CD14-positive monocyte (primary cell): ENCODE data around the gene THRSP. TPM values are rescaled to one million over a fixed set of nuclear protein-coding genes. Genes with fewer than 3 reads are reported as not detected.

Experiments used
- DNase-seq, 3 donors: peaks; one replicate each; pipeline ENCODE4 v3.0.0-alpha.2; 2011 to 2022
- H2AFZ ChIP-seq: 2 replicates; pipeline ENCODE4 v1.6.0; 2012; ENCODE audit warnings: mild to moderate bottlenecking, low read depth, low read length, inconsistent platforms; ENCODE audit not compliant: insufficient read depth, poor library complexity, severe bottlenecking
- H3K27ac ChIP-seq, 2 donors: 1 replicate in 1 of 2; 2 replicates in 1 of 2; pipeline ENCODE4 v1.5.1; 2012 to 2013; ENCODE audit warnings: low read length in 2 of 2, control low read depth in 1 of 2, inconsistent platforms in 1 of 2, low read depth in 1 of 2, mild to moderate bottlenecking in 1 of 2
- H3K27me3 ChIP-seq, 2 donors: one replicate each; pipeline versions ENCODE4 v1.6.0 to v1.6.1; 2011 to 2013; ENCODE audit warnings: low read length in 2 of 2; ENCODE audit not compliant: control insufficient read depth in 2 of 2, insufficient read depth in 2 of 2
- H3K36me3 ChIP-seq, 2 donors: replicated peaks in 1 of 2; 1 replicate in 1 of 2; 2 replicates in 1 of 2; pipeline versions ENCODE4 v1.5.1 to v1.6.1; 2012 to 2013; ENCODE audit warnings: low read length in 2 of 2, control low read depth in 1 of 2, inconsistent platforms in 1 of 2, mild to moderate bottlenecking in 1 of 2; ENCODE audit not compliant: insufficient read depth in 2 of 2, control insufficient read depth in 1 of 2
- H3K4me1 ChIP-seq, 2 donors: 1 replicate in 1 of 2; 2 replicates in 1 of 2; pipeline versions ENCODE4 v1.5.1 to v1.6.1; 2012 to 2013; ENCODE audit warnings: low read length in 2 of 2, control low read depth in 1 of 2, inconsistent platforms in 1 of 2, mild to moderate bottlenecking in 1 of 2, moderate library complexity in 1 of 2; ENCODE audit not compliant: insufficient read depth in 2 of 2, control insufficient read depth in 1 of 2
- H3K4me2 ChIP-seq: replicated peaks from 2 replicates; pipeline ENCODE3; 2012; ENCODE audit warnings: low read length, moderate library complexity, mild to moderate bottlenecking; ENCODE audit not compliant: poor library complexity, severe bottlenecking; ENCODE audit errors: extremely low read depth
- H3K4me3 ChIP-seq, 3 experiments: fragments of 200-600 bp in 1 of 3; sonication (generic) in 1 of 3; replicated peaks in 1 of 3; 1 replicate in 2 of 3; 2 replicates in 1 of 3; pipeline ENCODE4 v1.5.1; 2011 to 2013; ENCODE audit warnings: low read length in 3 of 3, mild to moderate bottlenecking in 3 of 3, control low read depth in 2 of 3, low read depth in 2 of 3, inconsistent platforms in 1 of 3, moderate library complexity in 1 of 3
- H3K79me2 ChIP-seq: 2 replicates; pipeline ENCODE4 v1.6.0; 2012; ENCODE audit warnings: mild to moderate bottlenecking, control low read depth, inconsistent platforms, low read length, moderate library complexity; ENCODE audit not compliant: insufficient read depth
- H3K9ac ChIP-seq: 2 replicates; pipeline ENCODE4 v1.6.0; 2017; ENCODE audit warnings: low read length, mild to moderate bottlenecking; ENCODE audit not compliant: insufficient read depth, poor library complexity, severe bottlenecking
- H3K9me3 ChIP-seq, 2 donors: replicated peaks in 1 of 2; 1 replicate in 1 of 2; 2 replicates in 1 of 2; pipeline versions ENCODE4 v1.5.1 to v1.6.1; 2012 to 2013; ENCODE audit warnings: low read length in 2 of 2, control low read depth in 1 of 2; ENCODE audit not compliant: control insufficient read depth in 1 of 2, insufficient read depth in 1 of 2
- H4K20me1 ChIP-seq: 2 replicates; pipeline ENCODE4 v1.6.0; 2012; ENCODE audit warnings: mild to moderate bottlenecking, low read length, control low read depth, moderate library complexity; ENCODE audit not compliant: insufficient read depth
- H3K27ac Mint-ChIP-seq, 7 donors: one replicate each; pipeline ENCODE4 v1.8.0; 2020; ENCODE audit warnings: mild to moderate bottlenecking in 7 of 7, mixed read lengths in 7 of 7, moderate library complexity in 6 of 7, inconsistent platforms in 2 of 7
- H3K27me3 Mint-ChIP-seq, 3 donors: one replicate each; pipeline ENCODE4 v1.8.0; 2021 to 2022; ENCODE audit warnings: low read depth in 3 of 3, mild to moderate bottlenecking in 3 of 3, mixed read lengths in 3 of 3, moderate library complexity in 3 of 3, inconsistent platforms in 1 of 3
- H3K36me3 Mint-ChIP-seq, 2 donors: one replicate each; pipeline ENCODE4 v1.8.0; 2020; ENCODE audit warnings: mixed read lengths in 2 of 2, inconsistent platforms in 1 of 2, mild to moderate bottlenecking in 1 of 2
- H3K4me1 Mint-ChIP-seq: one replicate; pipeline ENCODE4 v1.8.0; 2020; ENCODE audit warnings: mild to moderate bottlenecking, mixed read lengths
- H3K4me3 Mint-ChIP-seq, 2 donors: one replicate each; pipeline ENCODE4 v1.8.0; 2020; ENCODE audit warnings: mild to moderate bottlenecking in 2 of 2, mixed read lengths in 2 of 2, moderate library complexity in 1 of 2
- H3K9me3 Mint-ChIP-seq, 7 donors: one replicate each; pipeline ENCODE4 v1.8.0; 2020 to 2022; ENCODE audit warnings: mixed read lengths in 7 of 7, mild to moderate bottlenecking in 6 of 7, moderate library complexity in 6 of 7, inconsistent platforms in 2 of 7
- WGBS: methylation state at CpG from one replicate; pipeline ENCODE4 v1.1.5; 2013; ENCODE audit warnings: missing lambda C conversion rate; ENCODE audit not compliant: insufficient coverage; 5-methylcytosine and 5-hydroxymethylcytosine counted together
- intact Hi-C, 2 donors: fragments of 100-400 bp; cut with micrococcal nuclease; formaldehyde crosslinking; loops; one replicate each; pipeline versions ENCODE4 v1.15.0 to v1.15.1; 2023
- polyA plus RNA-seq, 3 donors: library from polyadenylated mRNA; depleted of rRNA in 1 of 3; unstranded in 2 of 3; stranded (reverse) in 1 of 3; fragments of 300-500 nt in 2 of 3; fragments of >200 nt in 1 of 3; fragmentation: Illumina TruSeq in 2 of 3; gene quantifications; 1 replicate in 2 of 3; 2 replicates in 1 of 3; pipeline ENCODE4 v1.2.3, GENCODE V29; 2012 to 2021
- TF ChIP-seq, protein P1 (sequence below): fragments of 200-600 bp; IDR thresholded peaks from one replicate; pipeline ENCODE4 v1.8.0; 2022; ENCODE audit warnings: antibody characterized with exemption, mild to moderate bottlenecking

THRSP gene
- polyA plus RNA-seq, 3 donors, result not detected

DNA sequence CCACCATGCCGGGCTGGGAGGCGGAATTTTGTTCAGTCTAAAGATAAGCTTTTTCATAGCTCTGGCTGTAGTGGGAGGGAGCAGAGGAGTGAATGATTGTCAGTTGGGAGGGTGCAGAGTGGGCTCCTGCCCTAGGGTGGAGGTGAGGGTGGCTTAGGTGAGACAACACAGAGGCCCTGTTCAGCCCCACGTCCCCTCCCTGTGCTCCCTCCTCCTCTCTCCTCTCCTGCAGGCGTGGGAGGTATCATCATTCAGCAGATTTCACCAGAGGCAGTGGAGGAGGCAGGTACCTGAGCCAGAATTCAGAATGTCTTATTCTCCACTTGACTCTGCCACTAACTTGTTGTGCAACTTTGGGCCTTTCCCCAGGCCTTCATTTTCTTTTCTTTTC is 1.7 kb upstream of the THRSP start:
- intact Hi-C loops, result no loop called here
- H3K36me3 ChIP-seq, result no peaks in the 10 kb centered on the region
- H3K4me3 Mint-ChIP-seq, result no peak overlapping the region
- H3K4me2 ChIP-seq, result no peak overlapping the region
- H3K4me3 ChIP-seq, result no peak overlapping the region
- H3K9me3 Mint-ChIP-seq, result no peaks in the 10 kb centered on the region
- H3K27ac ChIP-seq, result no peak overlapping the region
- no peaks in the 10 kb centered on the region for H3K79me2 ChIP-seq
- peaks cover 0 to 1% (median 0%) of the 10 kb centered on the region in 3 donors for H3K27me3 Mint-ChIP-seq
- TF ChIP-seq, protein P1, sequence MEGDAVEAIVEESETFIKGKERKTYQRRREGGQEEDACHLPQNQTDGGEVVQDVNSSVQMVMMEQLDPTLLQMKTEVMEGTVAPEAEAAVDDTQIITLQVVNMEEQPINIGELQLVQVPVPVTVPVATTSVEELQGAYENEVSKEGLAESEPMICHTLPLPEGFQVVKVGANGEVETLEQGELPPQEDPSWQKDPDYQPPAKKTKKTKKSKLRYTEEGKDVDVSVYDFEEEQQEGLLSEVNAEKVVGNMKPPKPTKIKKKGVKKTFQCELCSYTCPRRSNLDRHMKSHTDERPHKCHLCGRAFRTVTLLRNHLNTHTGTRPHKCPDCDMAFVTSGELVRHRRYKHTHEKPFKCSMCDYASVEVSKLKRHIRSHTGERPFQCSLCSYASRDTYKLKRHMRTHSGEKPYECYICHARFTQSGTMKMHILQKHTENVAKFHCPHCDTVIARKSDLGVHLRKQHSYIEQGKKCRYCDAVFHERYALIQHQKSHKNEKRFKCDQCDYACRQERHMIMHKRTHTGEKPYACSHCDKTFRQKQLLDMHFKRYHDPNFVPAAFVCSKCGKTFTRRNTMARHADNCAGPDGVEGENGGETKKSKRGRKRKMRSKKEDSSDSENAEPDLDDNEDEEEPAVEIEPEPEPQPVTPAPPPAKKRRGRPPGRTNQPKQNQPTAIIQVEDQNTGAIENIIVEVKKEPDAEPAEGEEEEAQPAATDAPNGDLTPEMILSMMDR, result no peak
- H4K20me1 ChIP-seq, result no peaks in the 10 kb centered on the region
- peak overlapping the region in 3 of 7 donors; percentile 15 to 50 (median 15) for H3K27ac Mint-ChIP-seq
- peaks cover 4% of the 10 kb centered on the region for H3K4me1 Mint-ChIP-seq
- H3K4me1 ChIP-seq, result no peaks in the 10 kb centered on the region
- no peaks in the 10 kb centered on the region for H3K9me3 ChIP-seq
- no peaks in the 10 kb centered on the region for H3K27me3 ChIP-seq
- DNase-seq, result no peak
- no peak overlapping the region for H2AFZ ChIP-seq
- H3K9ac ChIP-seq, result no peak overlapping the region
- WGBS, result 100% methylated on average over 2 of the region's 4 CpGs
- H3K36me3 Mint-ChIP-seq, result peaks cover 3 to 5% of the 10 kb centered on the region in 2 donors

DNA sequence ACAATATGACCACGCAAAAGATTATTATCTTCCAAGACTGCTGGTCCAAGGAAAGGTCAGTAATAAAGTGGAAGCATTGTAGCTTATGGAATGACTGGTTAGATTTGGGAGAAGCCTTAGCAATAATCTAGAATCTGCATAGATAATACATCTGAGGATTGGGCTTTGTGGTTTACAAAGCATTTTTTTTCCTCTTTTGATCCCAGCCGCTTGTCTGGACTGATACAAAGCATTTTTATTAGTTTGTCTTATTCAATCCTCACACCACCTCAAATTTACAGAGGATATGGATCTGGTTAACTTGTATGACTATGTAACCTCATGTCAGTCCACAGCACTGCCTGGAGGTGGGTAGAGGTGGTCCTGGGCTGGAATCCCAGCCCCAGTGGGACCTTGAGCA is 990 bp upstream of the THRSP start:
- no peak for DNase-seq
- Mint-ChIP-seq H3K27ac (no peak overlapping the region), H3K4me3 (no peak overlapping the region), H3K9me3 (no peaks in the 10 kb centered on the region), H3K36me3 (peaks cover 8 to 9% of the 10 kb centered on the region in 2 donors), H3K27me3 (peaks cover 0 to 1% (median 0%) of the 10 kb centered on the region in 3 donors), H3K4me1 (peaks cover 4% of the 10 kb centered on the region)
- no peaks in the 10 kb centered on the region for H3K79me2 ChIP-seq
- no CpG with 5 or more reads among the region's 2 CpGs for WGBS
- H3K4me2 ChIP-seq, result no peak overlapping the region
- intact Hi-C loops, result no loop called here
- no peak overlapping the region for H3K9ac ChIP-seq
- no peak overlapping the region for H2AFZ ChIP-seq
- no peaks in the 10 kb centered on the region for H3K27me3 ChIP-seq
- H3K4me1 ChIP-seq, result no peaks in the 10 kb centered on the region
- H3K36me3 ChIP-seq, result peaks cover under 1 to 5% of the 10 kb centered on the region in 2 donors
- H3K27ac ChIP-seq, result no peak overlapping the region
- H4K20me1 ChIP-seq, result no peaks in the 10 kb centered on the region
- no peak overlapping the region for H3K4me3 ChIP-seq
- TF ChIP-seq, protein P1, result no peak
- no peaks in the 10 kb centered on the region for H3K9me3 ChIP-seq
